ENCODE data around the gene MGLL.

Gene MGLL

GRCh38 chr3:127723011-127723567 lies 99.2 kb downstream of the MGLL start:
- DNase-seq (ENCODE audit: low spot score), result no peak

- no peak for DNase-seq (ENCODE audit: low spot score)
Measured at GRCh38 chr3:127722091-127722784, 100.1 kb downstream of the MGLL start.

- no peak for DNase-seq (ENCODE audit: low spot score)
Measured at GRCh38 chr3:127720985-127721935, 101.1 kb downstream of the MGLL start.

GRCh38 chr3:127720161-127720823 lies 102.0 kb downstream of the MGLL start:
- no peak for DNase-seq (ENCODE audit: low spot score)

- DNase-seq (ENCODE audit: low spot score), result no peak
Measured at GRCh38 chr3:127719369-127719768, 102.9 kb downstream of the MGLL start.

- DNase-seq (ENCODE audit: low spot score), result no peak
Measured at GRCh38 chr3:127718916-127719290, 103.4 kb downstream of the MGLL start.

GRCh38 chr3:127718245-127718915 lies 103.9 kb downstream of the MGLL start:
- no peak for DNase-seq (ENCODE audit: low spot score)

- DNase-seq (ENCODE audit: low spot score), result no peak
Measured at GRCh38 chr3:127717357-127718244, 104.7 kb downstream of the MGLL start.

GRCh38 chr3:127716384-127716783 lies 105.9 kb downstream of the MGLL start:
- no peak for DNase-seq (ENCODE audit: low spot score)

GRCh38 chr3:127715532-127715931 lies 106.8 kb downstream of the MGLL start:
- no peak for DNase-seq (ENCODE audit: low spot score)

GRCh38 chr3:127714866-127715265 lies 107.4 kb downstream of the MGLL start:
- DNase-seq (ENCODE audit: low spot score), result no peak

- no peak for DNase-seq (ENCODE audit: low spot score)
Measured at GRCh38 chr3:127714125-127714571, 108.2 kb downstream of the MGLL start.

- no peak for DNase-seq (ENCODE audit: low spot score)
Measured at GRCh38 chr3:127712881-127713771, 109.2 kb downstream of the MGLL start.

- no peak for DNase-seq (ENCODE audit: low spot score)
Measured at GRCh38 chr3:127712461-127712860, 109.9 kb downstream of the MGLL start.

- no peak for DNase-seq (ENCODE audit: low spot score)
Measured at GRCh38 chr3:127711896-127712295, 110.4 kb downstream of the MGLL start.

GRCh38 chr3:127711021-127711695 lies 111.2 kb downstream of the MGLL start:
- DNase-seq (ENCODE audit: low spot score), result no peak

GRCh38 chr3:127710155-127710941 lies 112.0 kb downstream of the MGLL start:
- DNase-seq (ENCODE audit: low spot score), result no peak

Data from SW480 (cell line).